GM12878 (cell line): ENCODE data around the gene BBS9. TPM values are rescaled to one million over a fixed set of nuclear protein-coding genes. Genes with fewer than 3 reads are reported as not detected.
A peak's percentile ranks its signal among the peaks of the same experiment; 100 is the strongest.

Experiments used
- CREM ChIP-seq: IDR thresholded peaks from 2 replicates; pipeline ENCODE4 v1.6.1; 2014; ENCODE audit warnings: antibody characterized with exemption, low read depth
- E2F4 ChIP-seq: IDR thresholded peaks from 2 replicates; pipeline ENCODE4 v1.6.1; 2012; ENCODE audit warnings: low read depth, low read length, improper control_type of control experiment
- E2F8 ChIP-seq: fragments of 450-650 bp; IDR thresholded peaks from 2 replicates; pipeline ENCODE4 v1.6.1; 2018; ENCODE audit warnings: mild to moderate bottlenecking, low read depth, moderate library complexity; ENCODE audit not compliant: partially characterized antibody
- EZH2 ChIP-seq: IDR thresholded peaks from 2 replicates; pipeline ENCODE4 v1.6.1; 2012; ENCODE audit warnings: low read depth, mild to moderate bottlenecking, control low read depth, inconsistent platforms, low read length, borderline replicate concordance; ENCODE audit not compliant: control insufficient read depth
- GATAD2B ChIP-seq: fragments of 450-650 bp; conservative IDR thresholded peaks from 2 replicates; pipeline ENCODE4 v1.6.1; 2017; ENCODE audit warnings: low read depth, mild to moderate bottlenecking, moderate library complexity
- IKZF2 ChIP-seq, 2 experiments: fragments of 450-650 bp; IDR thresholded peaks; 2 replicates each; pipeline ENCODE4 v1.6.1; 2017; ENCODE audit warnings: mild to moderate bottlenecking in 2 of 2, moderate library complexity in 2 of 2
- IRF3 ChIP-seq: fragments of 450-650 bp; IDR thresholded peaks from 2 replicates; pipeline ENCODE4 v1.6.1; 2014; ENCODE audit warnings: mild to moderate bottlenecking
- JUNB ChIP-seq: IDR thresholded peaks from 2 replicates; pipeline ENCODE4 v1.6.1; 2016; ENCODE audit warnings: antibody characterized with exemption, mild to moderate bottlenecking
- KAT2A ChIP-seq: conservative IDR thresholded peaks from 2 replicates; pipeline ENCODE4 v1.6.1; 2011; ENCODE audit warnings: low read depth, low read length; ENCODE audit not compliant: control insufficient read depth
- MEF2A ChIP-seq: IDR thresholded peaks from 2 replicates; pipeline ENCODE4 v1.6.1; 2011; ENCODE audit warnings: low read depth, mild to moderate bottlenecking, low read length, moderate library complexity; ENCODE audit not compliant: insufficient read depth
- NFIC ChIP-seq: IDR thresholded peaks from 2 replicates; pipeline ENCODE4 v1.6.1; 2012; ENCODE audit warnings: low read depth, mild to moderate bottlenecking, inconsistent platforms, low read length, moderate library complexity
- NFXL1 ChIP-seq: fragments of 450-650 bp; IDR thresholded peaks from 2 replicates; pipeline ENCODE4 v1.6.1; 2017; ENCODE audit warnings: antibody characterized with exemption, mild to moderate bottlenecking, borderline replicate concordance
- RCOR1 ChIP-seq: conservative IDR thresholded peaks from 2 replicates; pipeline ENCODE4 v1.6.1; 2012; ENCODE audit warnings: low read depth, low read length, improper control_type of control experiment
- SIN3A ChIP-seq: IDR thresholded peaks from 2 replicates; pipeline ENCODE4 v1.6.1; 2012; ENCODE audit warnings: low read depth, low read length, improper control_type of control experiment
- TAF1 ChIP-seq: IDR thresholded peaks from 2 replicates; pipeline ENCODE4 v1.6.1; 2011; ENCODE audit warnings: mild to moderate bottlenecking, low read depth, low read length, borderline replicate concordance
- USF2 ChIP-seq: IDR thresholded peaks from 2 replicates; pipeline ENCODE4 v1.6.1; 2011; ENCODE audit warnings: low read depth, low read length, improper control_type of control experiment, borderline replicate concordance
- polyA plus RNA-seq, 11 experiments: library from polyadenylated mRNA; depleted of rRNA in 4 of 11; unstranded in 6 of 11; stranded (reverse) in 5 of 11; fragments of >200 nt; fragmentation: Nextera tagmentation in 4 of 11; fragmentation: Illumina TruSeq in 1 of 11; extraction: Ambion mirVana in 4 of 11; extraction: Trizol in 1 of 11; gene quantifications; 1 replicate in 1 of 11; 2 replicates in 10 of 11; pipeline versions ENCODE4 v1.2.1 to v1.2.3, GENCODE V29; 2011 to 2016; ENCODE audit warnings: inconsistent platforms in 2 of 11, missing spikeins in 2 of 11, low read depth in 1 of 11
- total RNA-seq, 4 experiments: library from RNA; depleted of rRNA in 3 of 4; stranded (reverse); fragments of >200 nt in 3 of 4; fragmentation: Illumina TruSeq in 1 of 4; extraction: Trizol in 1 of 4; gene quantifications; 2 replicates each; pipeline versions ENCODE4 v1.2.1 to v1.2.3, GENCODE V29; 2013 to 2021
- TF ChIP-seq, protein P1 (sequence below): fragments of 450-650 bp; IDR thresholded peaks from 2 replicates; pipeline ENCODE4 v1.6.1; 2017; ENCODE audit warnings: mild to moderate bottlenecking, moderate library complexity

The BBS9 gene
- total and polyA plus RNA-seq, 10 of the 15 experiments (the other 5 are each of a cell fraction or from before 2014, with no cell fraction given) = 1.2 to 5.6 (median 2.3) TPM

DNA sequence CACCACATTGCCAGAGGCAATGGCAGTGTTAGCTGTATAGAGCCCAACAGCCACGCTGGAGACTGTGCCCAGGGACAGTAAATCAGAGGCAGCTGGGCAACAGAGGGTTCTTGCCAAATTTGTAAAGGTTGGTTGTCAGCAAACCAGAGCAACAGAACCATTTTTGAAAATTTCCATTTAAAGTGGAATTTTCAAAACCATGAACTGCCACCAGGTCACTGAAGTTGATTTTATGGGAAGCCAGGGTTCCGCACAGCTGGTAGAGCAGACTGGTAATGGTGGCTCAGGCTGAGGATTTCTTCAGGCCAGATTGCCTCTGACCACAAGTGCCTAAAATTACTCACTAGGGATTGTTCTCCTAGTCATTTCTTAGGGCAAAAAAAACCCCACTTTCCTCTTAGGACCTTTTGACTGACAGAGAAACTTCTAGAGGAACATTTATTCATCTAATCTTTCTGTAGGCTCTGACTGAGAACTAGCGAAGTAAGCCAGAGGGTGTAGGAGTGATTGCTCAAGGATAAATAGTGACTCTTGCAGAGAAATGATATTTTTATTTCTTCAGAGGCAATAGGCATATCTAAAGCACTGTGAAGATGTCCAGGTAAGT is 342.4 kb downstream of the BBS9 start (continued):
- TF ChIP-seq GATAD2B (no peak), IKZF2 (IDR thresholded peaks at IDR 0.05) (peak in 1 of 2 experiments; percentile 28; a peak in 1 of 4 replicates), TAF1 (no peak), KAT2A (no peak), NFIC (peak; percentile 61), JUNB (peak; percentile 80), MEF2A (no peak), USF2 (no peak), NFXL1 (no peak), IRF3 (no peak), EZH2 (no peak), E2F4 (no peak), CREM (peak; percentile 46; the same call in 1 of the 2 replicates), E2F8 (no peak), SIN3A (no peak), RCOR1 (no peak)
- TF ChIP-seq, protein P1, sequence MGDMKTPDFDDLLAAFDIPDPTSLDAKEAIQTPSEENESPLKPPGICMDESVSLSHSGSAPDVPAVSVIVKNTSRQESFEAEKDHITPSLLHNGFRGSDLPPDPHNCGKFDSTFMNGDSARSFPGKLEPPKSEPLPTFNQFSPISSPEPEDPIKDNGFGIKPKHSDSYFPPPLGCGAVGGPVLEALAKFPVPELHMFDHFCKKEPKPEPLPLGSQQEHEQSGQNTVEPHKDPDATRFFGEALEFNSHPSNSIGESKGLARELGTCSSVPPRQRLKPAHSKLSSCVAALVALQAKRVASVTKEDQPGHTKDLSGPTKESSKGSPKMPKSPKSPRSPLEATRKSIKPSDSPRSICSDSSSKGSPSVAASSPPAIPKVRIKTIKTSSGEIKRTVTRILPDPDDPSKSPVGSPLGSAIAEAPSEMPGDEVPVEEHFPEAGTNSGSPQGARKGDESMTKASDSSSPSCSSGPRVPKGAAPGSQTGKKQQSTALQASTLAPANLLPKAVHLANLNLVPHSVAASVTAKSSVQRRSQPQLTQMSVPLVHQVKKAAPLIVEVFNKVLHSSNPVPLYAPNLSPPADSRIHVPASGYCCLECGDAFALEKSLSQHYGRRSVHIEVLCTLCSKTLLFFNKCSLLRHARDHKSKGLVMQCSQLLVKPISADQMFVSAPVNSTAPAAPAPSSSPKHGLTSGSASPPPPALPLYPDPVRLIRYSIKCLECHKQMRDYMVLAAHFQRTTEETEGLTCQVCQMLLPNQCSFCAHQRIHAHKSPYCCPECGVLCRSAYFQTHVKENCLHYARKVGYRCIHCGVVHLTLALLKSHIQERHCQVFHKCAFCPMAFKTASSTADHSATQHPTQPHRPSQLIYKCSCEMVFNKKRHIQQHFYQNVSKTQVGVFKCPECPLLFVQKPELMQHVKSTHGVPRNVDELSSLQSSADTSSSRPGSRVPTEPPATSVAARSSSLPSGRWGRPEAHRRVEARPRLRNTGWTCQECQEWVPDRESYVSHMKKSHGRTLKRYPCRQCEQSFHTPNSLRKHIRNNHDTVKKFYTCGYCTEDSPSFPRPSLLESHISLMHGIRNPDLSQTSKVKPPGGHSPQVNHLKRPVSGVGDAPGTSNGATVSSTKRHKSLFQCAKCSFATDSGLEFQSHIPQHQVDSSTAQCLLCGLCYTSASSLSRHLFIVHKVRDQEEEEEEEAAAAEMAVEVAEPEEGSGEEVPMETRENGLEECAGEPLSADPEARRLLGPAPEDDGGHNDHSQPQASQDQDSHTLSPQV = no peak
